SK-N-MC (cell line): Measurements from ENCODE around the gene IL15.
"Not testable (repeated sequence)": the region's sequence is repeated elsewhere in the genome, so short reads cannot be mapped to it uniquely, and the experiment has no call there.

Experiments
- EZH2 ChIP-seq: fragments of 200-600 bp; sonication (generic); IDR thresholded peaks from one replicate; pipeline ENCODE4 v1.6.1; 2017; ENCODE audit warnings: antibody characterized with exemption
- FOXP2 ChIP-seq: optimal IDR thresholded peaks from 2 replicates; pipeline ENCODE3; 2011; ENCODE audit warnings: mild to moderate bottlenecking, moderate library complexity; ENCODE audit not compliant: insufficient read depth; ENCODE audit errors: extremely low read length, control extremely low read depth
- POLR2AphosphoS5 ChIP-seq: IDR thresholded peaks from 2 replicates; pipeline ENCODE4 v1.6.1; 2012; ENCODE audit warnings: mild to moderate bottlenecking, low read depth, low read length, borderline replicate concordance

DNA sequence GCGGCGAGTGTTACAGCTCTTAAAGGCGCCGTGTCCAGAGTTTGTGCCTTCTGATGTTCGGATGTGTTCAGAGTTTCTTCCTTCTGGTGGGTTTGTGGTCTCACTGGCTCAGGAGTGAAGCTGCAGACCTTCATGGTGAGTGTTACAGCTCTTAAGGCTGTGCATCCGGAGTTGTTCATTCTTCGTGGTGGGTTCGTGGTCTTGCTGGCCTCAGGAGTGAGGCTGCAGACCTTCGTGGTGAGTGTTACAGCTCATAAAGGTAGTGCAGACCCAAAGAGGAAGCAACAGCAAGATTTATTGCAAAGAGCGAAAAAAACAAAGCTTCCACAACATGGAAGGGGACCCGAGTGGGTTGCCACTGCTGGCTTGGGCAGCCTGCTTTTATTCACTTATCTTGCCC is 31.7 kb upstream of the IL15 start:
- not testable (repeated sequence) for TF ChIP-seq POLR2AphosphoS5, EZH2, FOXP2
